K562 (cell line): Measurements from ENCODE around the gene UTP11. TPM values are rescaled to one million over a fixed set of nuclear protein-coding genes. Genes with fewer than 3 reads are reported as not detected.

Experiments
- CXXC5 ChIP-seq: fragments of 250-450 bp; sonication (Bioruptor Pico); IDR thresholded peaks from 2 replicates; pipeline ENCODE4 v1.8.0; 2022; ENCODE audit warnings: inconsistent platforms, mild to moderate bottlenecking, moderate library complexity
- ETV5 ChIP-seq: sonication (generic); formaldehyde crosslinking; IDR thresholded peaks from 2 replicates; pipeline ENCODE4 v1.4.0; 2020; ENCODE audit warnings: low read depth, mild to moderate bottlenecking, missing genetic modification reagents
- FOXA1 ChIP-seq: fragments of 450-650 bp; IDR thresholded peaks from 2 replicates; pipeline ENCODE4 v1.6.1; 2016; ENCODE audit warnings: mild to moderate bottlenecking, borderline replicate concordance
- GABPB1 ChIP-seq: sonication (generic); formaldehyde crosslinking; IDR thresholded peaks from 2 replicates; pipeline ENCODE4 v1.8.0; 2022; ENCODE audit warnings: mild to moderate bottlenecking, missing genetic modification reagents
- MAX ChIP-seq: sonication (generic); formaldehyde crosslinking; IDR thresholded peaks from 2 replicates; pipeline ENCODE4 v1.9.0; 2022; ENCODE audit warnings: mild to moderate bottlenecking, missing genetic modification reagents
- MEF2A ChIP-seq: IDR thresholded peaks from 2 replicates; pipeline ENCODE4 v1.6.1; 2011; ENCODE audit warnings: low read depth, mild to moderate bottlenecking, low read length, moderate library complexity; ENCODE audit not compliant: control insufficient read depth
- MNT ChIP-seq, 2 experiments: fragments of 450-650 bp; conservative IDR thresholded peaks; 2 replicates each; pipeline ENCODE4 v1.6.1; 2017; ENCODE audit warnings: mild to moderate bottlenecking in 2 of 2, moderate library complexity in 2 of 2
- NRF1 ChIP-seq, 2 experiments: fragments of 450-650 bp; IDR thresholded peaks in 1 of 2; conservative IDR thresholded peaks in 1 of 2; 2 replicates each; pipeline ENCODE4 v1.6.1; 2014; ENCODE audit warnings: mild to moderate bottlenecking in 2 of 2
- PHF8 ChIP-seq: fragments of 200-600 bp; sonication (generic); IDR thresholded peaks from 2 replicates; pipeline ENCODE4 v1.6.1; 2012; ENCODE audit warnings: mixed run types, mild to moderate bottlenecking, inconsistent platforms, low read length, moderate library complexity, borderline replicate concordance
- POLR2AphosphoS2 ChIP-seq: IDR thresholded peaks from 2 replicates; pipeline ENCODE4 v1.6.1; 2012; ENCODE audit warnings: low read length, improper control_type of control experiment
- POLR2G ChIP-seq: fragments of 200-400 bp; formaldehyde crosslinking; IDR thresholded peaks from 2 replicates; pipeline ENCODE4 v1.6.1; 2017; ENCODE audit warnings: low read depth, mild to moderate bottlenecking, antibody characterized with exemption, low read length, moderate library complexity
- RBFOX2 ChIP-seq: fragments of 200-400 bp; formaldehyde crosslinking; IDR thresholded peaks from 2 replicates; pipeline ENCODE4 v1.6.1; 2017; ENCODE audit warnings: low read depth, mild to moderate bottlenecking, low read length, moderate library complexity
- SAFB ChIP-seq: fragments of 200-400 bp; formaldehyde crosslinking; IDR thresholded peaks from 2 replicates; pipeline ENCODE4 v1.6.1; 2017; ENCODE audit warnings: low read depth, low read length, borderline replicate concordance
- SP2 ChIP-seq: IDR thresholded peaks from 2 replicates; pipeline ENCODE4 v1.6.1; 2011; ENCODE audit warnings: mild to moderate bottlenecking, low read depth, low read length, moderate library complexity; ENCODE audit not compliant: poor library complexity, severe bottlenecking; ENCODE audit errors: extremely low read depth
- SREBF1 ChIP-seq: fragments of 150-350 bp; IDR thresholded peaks from 2 replicates; pipeline ENCODE4 v1.6.1; 2014; ENCODE audit warnings: antibody characterized with exemption, low read depth, low read length, borderline replicate concordance
- U2AF1 ChIP-seq: fragments of 200-400 bp; formaldehyde crosslinking; optimal IDR thresholded peaks from 2 replicates; pipeline ENCODE3; 2017; ENCODE audit warnings: mild to moderate bottlenecking, low read depth, low read length, moderate library complexity
- USF1 ChIP-seq: sonication (generic); formaldehyde crosslinking; IDR thresholded peaks from 2 replicates; pipeline ENCODE4 v1.9.0; 2022; ENCODE audit warnings: mild to moderate bottlenecking, missing genetic modification reagents
- ZNF121 ChIP-seq: sonication (generic); formaldehyde crosslinking; conservative IDR thresholded peaks from 2 replicates; pipeline ENCODE4 v1.8.0; 2022; ENCODE audit warnings: missing genetic modification reagents
- polyA plus RNA-seq, 8 experiments: library from polyadenylated mRNA; depleted of rRNA in 4 of 8; stranded (reverse) in 5 of 8; unstranded in 3 of 8; fragments of >200 nt; fragmentation: Nextera tagmentation in 2 of 8; fragmentation: Illumina TruSeq in 1 of 8; extraction: Ambion mirVana in 2 of 8; extraction: Trizol in 1 of 8; gene quantifications; 2 replicates each; pipeline versions ENCODE4 v1.2.1 to v1.2.3, GENCODE V29; 2011 to 2014; ENCODE audit warnings: inconsistent platforms in 1 of 8, missing spikeins in 1 of 8
- total RNA-seq, 7 experiments: library from RNA; depleted of rRNA in 6 of 7; stranded (reverse); fragments of >200 nt in 6 of 7; fragmentation: Illumina TruSeq in 2 of 7; extraction: Trizol in 2 of 7; gene quantifications; 2 replicates each; pipeline versions ENCODE4 v1.2.1 to v1.2.3, GENCODE V29; 2011 to 2021; ENCODE audit warnings: low replicate concordance in 1 of 7
- TF ChIP-seq, protein P1 (sequence below): sonication (generic); formaldehyde crosslinking; IDR thresholded peaks from 2 replicates; pipeline ENCODE4 v1.8.0; 2022; ENCODE audit warnings: missing genetic modification reagents, mild to moderate bottlenecking, moderate library complexity, borderline replicate concordance
- TF ChIP-seq, protein P2 (sequence below), 2 experiments: IDR thresholded peaks; 2 replicates each; pipeline ENCODE4 v1.6.1; 2011; ENCODE audit warnings: borderline replicate concordance in 1 of 2, control low read depth in 1 of 2, low read depth in 1 of 2, low read length in 1 of 2, mild to moderate bottlenecking in 1 of 2, mixed read lengths in 1 of 2, moderate library complexity in 1 of 2; ENCODE audit not compliant: insufficient read depth in 1 of 2, insufficient read length in 1 of 2, poor library complexity in 1 of 2, severe bottlenecking in 1 of 2; ENCODE audit errors: extremely low read depth in 1 of 2

Gene UTP11
- total and polyA plus RNA-seq, 9 of the 15 experiments (the other 6 are each of a cell fraction or from before 2014, with no cell fraction given), result 91.1 to 378 (median 221) TPM

DNA sequence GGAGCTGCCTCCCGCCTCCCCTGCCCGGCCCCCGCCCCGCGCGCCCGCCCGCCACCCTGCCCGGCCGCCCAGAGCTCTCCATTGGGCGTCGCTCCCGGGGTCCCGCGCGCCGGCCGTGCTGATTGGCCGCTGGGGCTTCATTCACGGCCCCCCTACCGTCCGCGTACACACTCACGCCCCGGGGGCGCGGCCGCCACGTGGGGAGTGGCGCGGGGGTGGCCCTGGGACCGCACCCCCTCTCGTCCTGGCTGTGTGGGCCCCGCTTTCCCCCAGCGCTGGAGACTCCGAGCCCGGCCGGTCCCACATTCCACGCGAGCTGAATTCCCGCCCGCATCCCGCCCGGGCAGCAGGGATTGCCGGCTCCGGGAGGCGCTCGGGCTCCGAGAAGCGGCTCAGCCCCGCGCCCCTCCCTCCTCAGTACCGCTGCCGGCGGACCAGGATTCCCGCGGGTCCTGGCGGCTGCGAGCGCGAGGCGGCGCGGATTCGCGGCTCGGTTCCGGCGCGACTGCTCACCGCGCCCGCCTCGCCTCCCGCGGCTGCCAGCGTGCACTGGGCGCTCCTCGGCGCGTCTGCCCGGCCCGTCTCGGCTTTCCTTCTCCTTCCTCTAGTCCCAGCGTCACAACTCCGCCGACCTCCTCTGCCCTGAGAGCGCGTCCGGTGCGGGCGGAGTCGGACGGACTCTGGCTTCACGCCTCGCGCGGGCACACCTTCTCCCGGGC lies 34.5 kb downstream of the UTP11 start (continued):
- TF ChIP-seq U2AF1, result peak; percentile 55
- TF ChIP-seq MNT (conservative IDR thresholded peaks at IDR 0.05), result peak; percentile 94 to 97
- TF ChIP-seq POLR2G, result no peak
- TF ChIP-seq POLR2AphosphoS2, result no peak
- TF ChIP-seq ETV5 (CRISPR knock-in tag), result 0 out of 2 replicates have a peak, but pooled peaks have one; percentile 18
- peak; percentile 34; the same call in 1 of the 2 replicates for TF ChIP-seq RBFOX2
- TF ChIP-seq ZNF121 (CRISPR knock-in tag), result no peak
- TF ChIP-seq, protein P1, sequence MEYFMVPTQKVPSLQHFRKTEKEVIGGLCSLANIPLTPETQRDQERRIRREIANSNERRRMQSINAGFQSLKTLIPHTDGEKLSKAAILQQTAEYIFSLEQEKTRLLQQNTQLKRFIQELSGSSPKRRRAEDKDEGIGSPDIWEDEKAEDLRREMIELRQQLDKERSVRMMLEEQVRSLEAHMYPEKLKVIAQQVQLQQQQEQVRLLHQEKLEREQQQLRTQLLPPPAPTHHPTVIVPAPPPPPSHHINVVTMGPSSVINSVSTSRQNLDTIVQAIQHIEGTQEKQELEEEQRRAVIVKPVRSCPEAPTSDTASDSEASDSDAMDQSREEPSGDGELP (CRISPR knock-in tag), result peak; percentile 20; the same call in 1 of the 2 replicates
- no peak for TF ChIP-seq MEF2A
- TF ChIP-seq USF1 (CRISPR knock-in tag), result peak; percentile 39; the same call in 1 of the 2 replicates
- TF ChIP-seq SAFB, result peak; percentile 65
- TF ChIP-seq PHF8, result peak; percentile 13; the same call in 1 of the 2 replicates
- peak; percentile 25; the same call in 1 of the 2 replicates for TF ChIP-seq CXXC5 (CRISPR knock-in tag)
- TF ChIP-seq, protein P2, sequence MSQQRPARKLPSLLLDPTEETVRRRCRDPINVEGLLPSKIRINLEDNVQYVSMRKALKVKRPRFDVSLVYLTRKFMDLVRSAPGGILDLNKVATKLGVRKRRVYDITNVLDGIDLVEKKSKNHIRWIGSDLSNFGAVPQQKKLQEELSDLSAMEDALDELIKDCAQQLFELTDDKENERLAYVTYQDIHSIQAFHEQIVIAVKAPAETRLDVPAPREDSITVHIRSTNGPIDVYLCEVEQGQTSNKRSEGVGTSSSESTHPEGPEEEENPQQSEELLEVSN (IDR thresholded peaks at IDR 0.05; ENCODE audit: borderline replicate concordance in 1 of 2, extremely low read depth in 1 of 2, insufficient read depth in 1 of 2, insufficient read length in 1 of 2, low read depth in 1 of 2, low read length in 1 of 2, poor library complexity in 1 of 2, severe bottlenecking in 1 of 2), result peak; percentile 27 to 82
- peak; percentile 82 for TF ChIP-seq MAX (CRISPR knock-in tag)
- peak; percentile 53 for TF ChIP-seq SP2
- no peak for TF ChIP-seq FOXA1
- TF ChIP-seq GABPB1, result 0 out of 2 replicates have a peak, but pooled peaks have one; percentile 18
- peak in 1 of 2 experiments; percentile 5; a peak in 1 of 4 replicates for TF ChIP-seq NRF1 (conservative IDR thresholded peaks at IDR 0.05 in 1 of 2, IDR thresholded peaks at IDR 0.05 in 1 of 2)
- TF ChIP-seq SREBF1, result no peak
